SK-N-SH treated with all-trans-retinoic acid at 6 μM for 48 hours (cell line): ENCODE data around the gene ZKSCAN4.

Source experiments
- ATAC-seq: fragments of 200-7000 bp; cut with Tn5 transposase; 3 replicates; pipeline ENCODE4 v1.9.1; 2020; ENCODE audit warnings: mild to moderate bottlenecking, moderate library complexity
- ARNTL ChIP-seq: fragments of 450-650 bp; formaldehyde crosslinking; IDR thresholded peaks from 2 replicates; pipeline ENCODE4 v1.5.0; 2020; ENCODE audit warnings: low read depth, mild to moderate bottlenecking, moderate library complexity, borderline replicate concordance
- BACH2 ChIP-seq: fragments of 250-450 bp; sonication (Bioruptor Pico); IDR thresholded peaks from 2 replicates; pipeline ENCODE4 v1.9.0; 2021; ENCODE audit warnings: mild to moderate bottlenecking, borderline replicate concordance
- CREB5 ChIP-seq: fragments of 250-450 bp; sonication (Bioruptor Pico); IDR thresholded peaks from 2 replicates; pipeline ENCODE4 v1.5.1; 2020; ENCODE audit warnings: low read depth, mild to moderate bottlenecking, moderate library complexity
- CSDC2 ChIP-seq: fragments of 250-450 bp; sonication (Bioruptor Pico); IDR thresholded peaks from 2 replicates; pipeline ENCODE4 v1.5.0; 2020; ENCODE audit warnings: mild to moderate bottlenecking, moderate library complexity
- CSRNP3 ChIP-seq: fragments of 250-450 bp; sonication (Bioruptor Pico); IDR thresholded peaks from 2 replicates; pipeline ENCODE4 v1.5.1; 2021; ENCODE audit warnings: mild to moderate bottlenecking, moderate library complexity
- GLIS3 ChIP-seq: fragments of 250-450 bp; sonication (Bioruptor Pico); IDR thresholded peaks from 2 replicates; pipeline ENCODE4 v1.5.0; 2020; ENCODE audit warnings: mild to moderate bottlenecking, moderate library complexity
- ISL1 ChIP-seq: fragments of 250-450 bp; sonication (Bioruptor Pico); IDR thresholded peaks from 2 replicates; pipeline ENCODE4 v2.1.2; 2022; ENCODE audit warnings: mild to moderate bottlenecking, moderate library complexity
- OSR1 ChIP-seq: fragments of 250-450 bp; sonication (Bioruptor Pico); IDR thresholded peaks from 2 replicates; pipeline ENCODE4 v1.8.0; 2022; ENCODE audit warnings: moderate library complexity, mild to moderate bottlenecking, inconsistent platforms
- PATZ1 ChIP-seq: fragments of 250-450 bp; sonication (Bioruptor Pico); IDR thresholded peaks from 2 replicates; pipeline ENCODE4 v1.8.0; 2020; ENCODE audit warnings: mild to moderate bottlenecking, moderate library complexity, borderline replicate concordance
- POU6F1 ChIP-seq: fragments of 250-450 bp; sonication (Bioruptor Pico); IDR thresholded peaks from 2 replicates; pipeline ENCODE4 v1.8.0; 2021; ENCODE audit warnings: low read depth, mild to moderate bottlenecking, moderate library complexity, borderline replicate concordance
- PPARA ChIP-seq: fragments of 250-450 bp; sonication (Bioruptor Pico); IDR thresholded peaks from 2 replicates; pipeline ENCODE4 v1.5.0; 2020; ENCODE audit warnings: mild to moderate bottlenecking, borderline replicate concordance
- RARB ChIP-seq: fragments of 250-450 bp; sonication (Bioruptor Pico); IDR thresholded peaks from 2 replicates; pipeline ENCODE4 v1.8.0; 2021; ENCODE audit warnings: mild to moderate bottlenecking, moderate library complexity
- SNAI2 ChIP-seq: fragments of 250-450 bp; sonication (Bioruptor Pico); IDR thresholded peaks from 2 replicates; pipeline ENCODE4 v1.5.0; 2020; ENCODE audit warnings: mild to moderate bottlenecking, moderate library complexity
- TCF4 ChIP-seq: fragments of 250-450 bp; sonication (Bioruptor Pico); IDR thresholded peaks from 2 replicates; pipeline ENCODE4 v1.8.0; 2021; ENCODE audit warnings: mild to moderate bottlenecking, moderate library complexity, borderline replicate concordance
- TOX ChIP-seq: fragments of 250-450 bp; sonication (Bioruptor Pico); IDR thresholded peaks from 2 replicates; pipeline ENCODE4 v1.8.0; 2021; ENCODE audit warnings: mild to moderate bottlenecking, moderate library complexity, borderline replicate concordance
- TSHZ2 ChIP-seq: fragments of 250-450 bp; sonication (Bioruptor Pico); IDR thresholded peaks from 2 replicates; pipeline ENCODE4 v1.5.0; 2020; ENCODE audit warnings: mild to moderate bottlenecking, moderate library complexity
- ZC3H10 ChIP-seq: fragments of 250-450 bp; sonication (Bioruptor Pico); IDR thresholded peaks from 2 replicates; pipeline ENCODE4 v1.5.1; 2021; ENCODE audit warnings: mild to moderate bottlenecking, moderate library complexity
- ZFP3 ChIP-seq: fragments of 250-450 bp; sonication (Bioruptor Pico); IDR thresholded peaks from 2 replicates; pipeline ENCODE4 v1.5.0; 2020; ENCODE audit warnings: mild to moderate bottlenecking, moderate library complexity
- ZNF565 ChIP-seq: fragments of 450-650 bp; formaldehyde crosslinking; conservative IDR thresholded peaks from 2 replicates; pipeline ENCODE4 v1.5.0; 2020; ENCODE audit warnings: low read depth, mild to moderate bottlenecking, moderate library complexity
- ZNF70 ChIP-seq: fragments of 450-650 bp; formaldehyde crosslinking; IDR thresholded peaks from 2 replicates; pipeline ENCODE4 v1.5.0; 2020; ENCODE audit warnings: mild to moderate bottlenecking, moderate library complexity

Gene ZKSCAN4

GRCh38 chr6:28251661-28252008 lies 434 bp downstream of the ZKSCAN4 start (continued):
- no peak for TF ChIP-seq BACH2
- TF ChIP-seq CSDC2 (CRISPR knock-in tag): no peak
- TF ChIP-seq TCF4 (CRISPR knock-in tag): no peak

GRCh38 chr6:28250747-28251146 lies 1.3 kb downstream of the ZKSCAN4 start:
- ATAC-seq: no peak
- no peak for TF ChIP-seq TSHZ2 (CRISPR knock-in tag)
- no peak for TF ChIP-seq PATZ1 (CRISPR knock-in tag)
- TF ChIP-seq ZNF70: no peak
- no peak for TF ChIP-seq GLIS3 (CRISPR knock-in tag)
- no peak for TF ChIP-seq CSRNP3
- no peak for TF ChIP-seq ZFP3 (CRISPR knock-in tag)
- TF ChIP-seq TOX: no peak
- TF ChIP-seq TCF4 (CRISPR knock-in tag): no peak

- no peak for TF ChIP-seq GLIS3 (CRISPR knock-in tag)
- no peak for TF ChIP-seq ZC3H10
- no peak for TF ChIP-seq OSR1 (CRISPR knock-in tag)
- no peak for TF ChIP-seq RARB (CRISPR knock-in tag)
- TF ChIP-seq CSDC2 (CRISPR knock-in tag): no peak
- TF ChIP-seq SNAI2 (CRISPR knock-in tag): no peak
- no peak for TF ChIP-seq BACH2
- no peak for TF ChIP-seq ZNF565 (CRISPR knock-in tag)
- TF ChIP-seq ARNTL (CRISPR knock-in tag): no peak
- ATAC-seq: no peak
These were observed 3.2 kb downstream of the ZKSCAN4 start for GRCh38 chr6:28248916-28249315.

GRCh38 chr6:28245206-28245941 lies 6.7 kb downstream of the ZKSCAN4 start:
- ATAC-seq: no peak
- TF ChIP-seq ISL1 (no peak), TCF4 (CRISPR knock-in tag) (no peak), TSHZ2 (CRISPR knock-in tag) (no peak), BACH2 (no peak), SNAI2 (CRISPR knock-in tag) (no peak), PATZ1 (CRISPR knock-in tag) (no peak), POU6F1 (CRISPR knock-in tag) (no peak), PPARA (no peak), CREB5 (no peak), ARNTL (CRISPR knock-in tag) (no peak), ZNF70 (no peak), CSDC2 (CRISPR knock-in tag) (no peak), RARB (CRISPR knock-in tag) (no peak)
